CD4-positive, alpha-beta memory T cell (primary cell): ENCODE measurements around the gene BABAM1. TPM values are rescaled to one million over a fixed set of nuclear protein-coding genes. Genes with fewer than 3 reads are reported as not detected.

Experiments
- CTCF ChIA-PET: fragments of 350-600 bp; sonication (Branson Sonifier 250); formaldehyde crosslinking; loops from one replicate; lab custom pipeline; 2021; ENCODE audit warnings: inconsistent platforms; ENCODE audit not compliant: partially characterized antibody; lab: Charles Lee
- POLR2A ChIA-PET: fragments of 350-600 bp; sonication (Branson Sonifier 250); formaldehyde crosslinking; loops from one replicate; lab custom pipeline; 2021; ENCODE audit not compliant: partially characterized antibody; lab: Charles Lee
- DNase-seq, 5 donors: peaks; one replicate each; pipeline versions ENCODE4 v3.0.0 to v3.0.0-alpha.2; 2020 to 2022; ENCODE audit warnings: mixed read lengths in 1 of 5
- H3K27ac ChIP-seq: one replicate; pipeline ENCODE4 v1.7.0; 2013; ENCODE audit warnings: low read depth, low read length
- H3K27me3 ChIP-seq: 2 replicates; pipeline ENCODE4 v1.7.0; 2013; ENCODE audit warnings: mild to moderate bottlenecking, low read length, moderate library complexity; ENCODE audit not compliant: insufficient read depth
- H3K36me3 ChIP-seq: 2 replicates; pipeline ENCODE4 v1.7.0; 2013; ENCODE audit warnings: mild to moderate bottlenecking, low read length, moderate library complexity; ENCODE audit not compliant: insufficient read depth
- H3K4me1 ChIP-seq: 2 replicates; pipeline ENCODE4 v1.7.0; 2013; ENCODE audit warnings: mild to moderate bottlenecking, low read length, moderate library complexity; ENCODE audit not compliant: insufficient read depth
- H3K4me3 ChIP-seq, 2 donors: one replicate each; pipeline ENCODE4 v1.7.0; 2013; ENCODE audit warnings: low read length in 2 of 2, mild to moderate bottlenecking in 1 of 2
- H3K9me3 ChIP-seq, 2 donors: one replicate each; pipeline ENCODE4 v1.7.0; 2013; ENCODE audit warnings: low read length in 2 of 2, control low read depth in 1 of 2; ENCODE audit not compliant: control insufficient read depth in 1 of 2
- H3K27ac Mint-ChIP-seq, 7 donors: one replicate each; pipeline ENCODE4 v1.8.0; 2020 to 2021; ENCODE audit warnings: mixed read lengths in 7 of 7, mild to moderate bottlenecking in 6 of 7, inconsistent platforms in 3 of 7, moderate library complexity in 3 of 7
- H3K27me3 Mint-ChIP-seq, 2 donors: one replicate each; pipeline ENCODE4 v1.8.0; 2020 to 2021; ENCODE audit warnings: mixed read lengths in 2 of 2
- H3K36me3 Mint-ChIP-seq, 2 donors: one replicate each; pipeline ENCODE4 v1.8.0; 2020 to 2021; ENCODE audit warnings: mixed read lengths in 2 of 2, inconsistent platforms in 1 of 2, mild to moderate bottlenecking in 1 of 2
- H3K4me1 Mint-ChIP-seq, 4 donors: one replicate each; pipeline ENCODE4 v1.8.0; 2020 to 2021; ENCODE audit warnings: mixed read lengths in 4 of 4, mild to moderate bottlenecking in 1 of 4
- H3K4me3 Mint-ChIP-seq, 8 donors: one replicate each; pipeline ENCODE4 v1.8.0; 2020 to 2021; ENCODE audit warnings: mixed read lengths in 8 of 8, mild to moderate bottlenecking in 7 of 8, moderate library complexity in 6 of 8, inconsistent platforms in 3 of 8
- H3K9me3 Mint-ChIP-seq, 8 donors: one replicate each; pipeline ENCODE4 v1.8.0; 2020 to 2021; ENCODE audit warnings: mixed read lengths in 8 of 8, mild to moderate bottlenecking in 5 of 8, inconsistent platforms in 3 of 8, moderate library complexity in 1 of 8
- intact Hi-C: fragments of 100-400 bp; cut with micrococcal nuclease; formaldehyde crosslinking; loops from one replicate; pipeline ENCODE4 v1.15.1; 2023
- polyA plus RNA-seq, 2 donors: library from polyadenylated mRNA; unstranded; fragments of 300-500 nt; fragmentation: Illumina TruSeq; gene quantifications; one replicate each; pipeline ENCODE4 v1.2.3, GENCODE V29; 2021
- total RNA-seq, 2 experiments: library from RNA; stranded (reverse); gene quantifications; one replicate each; pipeline ENCODE4 v1.2.3, GENCODE V29; 2021

BABAM1 gene
- total and polyA plus RNA-seq, 4 experiments from 2014 or later = 92.0 to 171 (median 107) TPM

GRCh38 chr19:17300992-17301619 is 33.9 kb downstream of the BABAM1 start:
- no peak overlapping the region for H3K4me3 ChIP-seq
- peaks cover 0 to 2% (median 0%) of the 10 kb centered on the region in 8 donors for H3K9me3 Mint-ChIP-seq
- H3K4me3 Mint-ChIP-seq = no peak overlapping the region
- CTCF ChIA-PET = no interaction called here
- peaks cover 0 to 2% of the 10 kb centered on the region in 2 donors for H3K36me3 Mint-ChIP-seq
- H3K27ac Mint-ChIP-seq = no peak overlapping the region
- peaks cover 9 to 40% (median 23%) of the 10 kb centered on the region in 4 donors for H3K4me1 Mint-ChIP-seq
- no peak for DNase-seq
- H3K4me1 ChIP-seq = peaks cover 33% of the 10 kb centered on the region
- intact Hi-C loops = no loop called here
- H3K9me3 ChIP-seq = peaks cover 0 to 4% of the 10 kb centered on the region in 2 donors
- no peak overlapping the region for H3K27ac ChIP-seq
- H3K27me3 Mint-ChIP-seq = no peaks in the 10 kb centered on the region
- no peaks in the 10 kb centered on the region for H3K36me3 ChIP-seq
- no peaks in the 10 kb centered on the region for H3K27me3 ChIP-seq
- POLR2A ChIA-PET = interaction anchor here (1.1 to 5.8 kb wide), 2 partner anchors 8 to 34 kb away, joined by 3 to 64 read pairs; partner anchors contain the start of genes ANO8, DDA1 and GTPBP3

GRCh38 chr19:17302391-17303166 is 35.3 kb downstream of the BABAM1 start:
- Mint-ChIP-seq H3K27ac (peak overlapping the region in 6 of 7 donors; percentile 17 to 60 (median 37)), H3K4me3 (peak overlapping the region; percentile 53 to 91 (median 74)), H3K4me1 (peaks cover 11 to 51% (median 29%) of the 10 kb centered on the region in 4 donors), H3K27me3 (no peaks in the 10 kb centered on the region), H3K36me3 (peaks cover 0 to 2% of the 10 kb centered on the region in 2 donors), H3K9me3 (peaks cover 0 to 2% (median 0%) of the 10 kb centered on the region in 8 donors)
- Histone ChIP-seq H3K36me3 (no peaks in the 10 kb centered on the region), H3K9me3 (peaks cover 0 to 4% of the 10 kb centered on the region in 2 donors), H3K4me3 (peak overlapping the region in 1 of 2 donors; percentile 59), H3K27me3 (no peaks in the 10 kb centered on the region), H3K4me1 (peaks cover 42% of the 10 kb centered on the region), H3K27ac (peak overlapping the region; percentile 71)
- intact Hi-C loops = no loop called here
- DNase-seq = peak in 1 of 5 donors; percentile 60
- POLR2A ChIA-PET = interaction anchor here (0.6 to 5.8 kb wide), 4 partner anchors 10 to 118 kb away, joined by 3 to 64 read pairs (median 4); partner anchors contain the start of genes ANO8, GTPBP3 and OCEL1
- CTCF ChIA-PET = interaction anchor here (1.4 kb wide), 1 partner anchor 10 kb away, joined by 9 read pairs; no protein-coding TSS in a partner anchor

- Histone ChIP-seq H3K4me3 (peak within 1 kb of the TSS in 1 of 2 donors; percentile 59), H3K27ac (peak within 1 kb of the TSS; percentile 71), H3K4me1 (peaks cover 42% of the 10 kb centered on the region), H3K9me3 (peaks cover 0 to under 1% of the 10 kb centered on the region in 2 donors), H3K36me3 (no peaks in the 10 kb centered on the region), H3K27me3 (no peaks in the 10 kb centered on the region)
- H3K9me3 Mint-ChIP-seq = no peaks in the 10 kb centered on the region
- H3K27ac Mint-ChIP-seq = peak within 1 kb of the TSS; percentile 42 to 89 (median 76)
- peak within 1 kb of the TSS; percentile 67 to 91 (median 80) for H3K4me3 Mint-ChIP-seq
- DNase-seq = peak; percentile 89 to 94 (median 90)
- intact Hi-C loops = no loop called here
- H3K27me3 Mint-ChIP-seq = no peaks in the 10 kb centered on the region
- H3K36me3 Mint-ChIP-seq = peaks cover 0 to 2% of the 10 kb centered on the region in 2 donors
- POLR2A ChIA-PET = interaction anchor here (1.4 to 5.8 kb wide), 3 partner anchors 31 to 77 kb away, joined by 3 to 64 read pairs (median 5); partner anchors contain the start of genes ANO8, BABAM1, GTPBP3 and OCEL1
- CTCF ChIA-PET = interaction anchor here (1.1 to 2.8 kb wide), 6 partner anchors 11 to 83 kb away, joined by 3 to 33 read pairs (median 6); partner anchors contain the start of gene BABAM1
- peaks cover 14 to 57% (median 34%) of the 10 kb centered on the region in 4 donors for H3K4me1 Mint-ChIP-seq
These were observed 36.1 kb downstream of the BABAM1 start, which contains the start of gene ABHD8 for GRCh38 chr19:17303167-17303939. TSS of gene ABHD8 (minus strand) at chr19:17303425. CDS start at chr19:17301616, 1,809 bp downstream.

- Mint-ChIP-seq H3K27me3 (no peaks in the 10 kb centered on the region), H3K36me3 (peaks cover 0 to 2% of the 10 kb centered on the region in 2 donors), H3K27ac (peak overlapping the region in 5 of 7 donors; percentile 42 to 80 (median 61)), H3K4me3 (peak overlapping the region in 7 of 8 donors; percentile 67 to 91 (median 80)), H3K9me3 (no peaks in the 10 kb centered on the region), H3K4me1 (peaks cover 14 to 58% (median 35%) of the 10 kb centered on the region in 4 donors)
- POLR2A ChIA-PET = interaction anchor here (1.4 to 5.8 kb wide), 3 partner anchors 31 to 78 kb away, joined by 3 to 64 read pairs (median 5); partner anchors contain the start of genes ANO8, BABAM1, GTPBP3 and OCEL1
- no peaks in the 10 kb centered on the region for H3K36me3 ChIP-seq
- H3K4me3 ChIP-seq = no peak overlapping the region
- H3K4me1 ChIP-seq = peaks cover 46% of the 10 kb centered on the region
- CTCF ChIA-PET = interaction anchor here (1.1 to 2.8 kb wide), 5 partner anchors 11 to 82 kb away, joined by 3 to 33 read pairs (median 4); partner anchors contain the start of gene BABAM1
- intact Hi-C loops = no loop called here
- H3K27ac ChIP-seq = no peak overlapping the region
- no peak for DNase-seq
- H3K27me3 ChIP-seq = no peaks in the 10 kb centered on the region
- no peaks in the 10 kb centered on the region for H3K9me3 ChIP-seq
These were observed 36.7 kb downstream of the BABAM1 start for GRCh38 chr19:17303940-17304267.

GRCh38 chr19:17304386-17305215 is 37.4 kb downstream of the BABAM1 start:
- Histone ChIP-seq H3K9me3 (no peaks in the 10 kb centered on the region), H3K4me1 (peaks cover 48% of the 10 kb centered on the region), H3K27me3 (no peaks in the 10 kb centered on the region), H3K36me3 (no peaks in the 10 kb centered on the region), H3K27ac (peak overlapping the region; percentile 85), H3K4me3 (no peak overlapping the region)
- CTCF ChIA-PET = interaction anchor here (0.7 to 2.8 kb wide), 21 partner anchors 7 to 229 kb away, joined by 3 to 33 read pairs (median 4); partner anchors contain the start of genes ANO8, BABAM1, HAUS8 and MYO9B
- H3K27me3 Mint-ChIP-seq = no peaks in the 10 kb centered on the region
- peak overlapping the region; percentile 90 to 94 (median 92) for H3K4me3 Mint-ChIP-seq
- DNase-seq = no peak
- H3K27ac Mint-ChIP-seq = peak overlapping the region; percentile 69 to 96 (median 88)
- H3K4me1 Mint-ChIP-seq = peaks cover 19 to 65% (median 41%) of the 10 kb centered on the region in 4 donors
- H3K36me3 Mint-ChIP-seq = peaks cover 0 to 7% of the 10 kb centered on the region in 2 donors
- intact Hi-C loops = loop anchor here (1.0 to 5.0 kb wide), 6 partner anchors 12 to 251 kb away; partner anchors contain the start of genes BABAM1, BST2, COLGALT1 and GTPBP3
- no peaks in the 10 kb centered on the region for H3K9me3 Mint-ChIP-seq
- POLR2A ChIA-PET = interaction anchor here (0.5 to 5.8 kb wide), 17 partner anchors 12 to 976 kb away, joined by 3 to 64 read pairs (median 4); partner anchors contain the start of genes ANKLE1, ANO8, BABAM1 and GTPBP3
